GM21619 (cell line): ENCODE results near the gene HABP4.
"Not testable (repeated sequence)": the region's sequence is repeated elsewhere in the genome, so short reads cannot be mapped to it uniquely, and the experiment has no call there.

ENCODE experiments used
- ATAC-seq: cut with Tn5 transposase; IDR thresholded peaks from one replicate; pipeline ENCODE4 v1.9.1; 2021; ENCODE audit not compliant: unreplicated experiment

The HABP4 gene

GRCh38 chr9:96496368-96497116 lies 46.6 kb downstream of the HABP4 start:
- ATAC-seq: no peak

DNA sequence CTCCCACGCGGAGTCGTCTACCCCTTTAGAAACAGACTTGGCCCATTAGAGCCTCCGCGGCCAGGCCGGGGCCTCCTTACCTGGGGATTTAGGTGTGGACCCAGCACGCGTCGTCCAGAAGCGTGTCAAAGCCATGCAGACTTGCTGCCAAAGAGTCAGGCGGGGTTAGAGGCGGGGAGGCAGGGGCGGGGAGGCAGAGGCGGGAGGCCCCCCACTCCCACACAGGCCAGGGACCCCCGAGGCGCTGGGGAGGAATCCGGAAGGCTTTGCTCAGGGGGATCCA lies 47.1 kb downstream of the HABP4 start:
- ATAC-seq: no peak

GRCh38 chr9:96498796-96499195 lies 48.8 kb downstream of the HABP4 start:
- ATAC-seq: no peak

DNA sequence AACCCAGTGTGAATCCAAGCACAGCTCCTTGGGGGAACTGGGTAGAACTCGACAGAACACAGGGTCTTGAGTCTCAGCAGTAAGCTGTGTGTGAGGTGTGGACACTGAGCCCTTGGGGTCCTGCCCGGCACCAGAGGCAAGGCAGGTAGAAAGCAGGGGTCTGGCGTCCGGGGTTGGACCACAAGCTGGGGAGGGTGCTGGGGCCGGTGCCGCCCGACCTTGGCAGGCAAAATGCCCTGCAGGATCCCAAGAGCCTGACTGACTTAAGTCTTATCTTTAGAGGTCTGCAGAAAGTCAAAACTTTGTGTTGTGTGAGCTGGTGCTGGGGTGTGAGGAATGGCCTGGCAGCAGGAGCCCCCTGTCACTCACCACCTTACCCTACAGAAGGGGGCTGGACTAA lies 49.3 kb downstream of the HABP4 start:
- ATAC-seq: no peak

DNA sequence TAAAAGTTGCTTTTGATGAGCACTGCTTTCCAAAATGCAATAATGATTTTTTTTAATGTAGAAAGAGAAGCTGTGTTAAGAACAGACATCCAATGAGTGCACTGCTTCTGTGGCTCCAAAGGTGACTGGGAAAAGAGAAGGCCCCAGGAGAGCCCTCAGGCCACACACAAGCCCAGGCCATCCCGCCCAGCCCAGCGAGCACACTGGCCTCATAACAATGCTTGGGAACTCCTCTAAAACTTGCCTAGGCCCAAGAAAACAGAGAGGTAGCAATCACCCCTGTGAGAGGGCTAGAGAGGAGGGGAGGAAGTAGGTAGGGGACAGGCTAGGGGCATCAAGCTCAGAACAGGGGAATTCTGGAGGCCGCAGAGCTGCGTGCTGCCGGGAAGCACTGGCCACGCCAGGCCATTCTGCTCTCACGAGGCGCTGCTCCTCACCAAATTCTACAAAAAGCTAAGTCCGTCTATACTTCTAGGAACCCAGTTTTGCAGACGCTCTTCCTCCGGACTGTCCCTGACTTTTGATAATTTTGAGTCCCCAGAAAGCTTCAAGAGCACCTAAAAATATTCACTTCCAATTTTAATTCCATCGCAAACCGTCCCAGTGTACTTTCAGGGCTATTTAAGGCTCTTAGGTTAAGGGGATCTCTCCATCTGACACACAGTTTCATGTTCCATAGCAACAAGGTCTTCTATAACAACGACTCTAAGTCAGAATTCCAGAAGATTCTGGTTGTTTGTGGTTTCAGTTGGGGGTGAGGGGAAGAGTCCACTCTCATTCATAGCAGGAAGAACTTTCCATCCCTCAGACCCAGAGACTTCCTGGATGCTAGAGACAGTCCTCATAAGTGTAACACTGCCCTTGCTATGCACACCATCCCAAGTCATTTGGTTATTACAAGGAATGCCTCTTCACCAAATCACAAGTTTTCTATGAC lies 51.0 kb downstream of the HABP4 start:
- ATAC-seq: no peak

DNA sequence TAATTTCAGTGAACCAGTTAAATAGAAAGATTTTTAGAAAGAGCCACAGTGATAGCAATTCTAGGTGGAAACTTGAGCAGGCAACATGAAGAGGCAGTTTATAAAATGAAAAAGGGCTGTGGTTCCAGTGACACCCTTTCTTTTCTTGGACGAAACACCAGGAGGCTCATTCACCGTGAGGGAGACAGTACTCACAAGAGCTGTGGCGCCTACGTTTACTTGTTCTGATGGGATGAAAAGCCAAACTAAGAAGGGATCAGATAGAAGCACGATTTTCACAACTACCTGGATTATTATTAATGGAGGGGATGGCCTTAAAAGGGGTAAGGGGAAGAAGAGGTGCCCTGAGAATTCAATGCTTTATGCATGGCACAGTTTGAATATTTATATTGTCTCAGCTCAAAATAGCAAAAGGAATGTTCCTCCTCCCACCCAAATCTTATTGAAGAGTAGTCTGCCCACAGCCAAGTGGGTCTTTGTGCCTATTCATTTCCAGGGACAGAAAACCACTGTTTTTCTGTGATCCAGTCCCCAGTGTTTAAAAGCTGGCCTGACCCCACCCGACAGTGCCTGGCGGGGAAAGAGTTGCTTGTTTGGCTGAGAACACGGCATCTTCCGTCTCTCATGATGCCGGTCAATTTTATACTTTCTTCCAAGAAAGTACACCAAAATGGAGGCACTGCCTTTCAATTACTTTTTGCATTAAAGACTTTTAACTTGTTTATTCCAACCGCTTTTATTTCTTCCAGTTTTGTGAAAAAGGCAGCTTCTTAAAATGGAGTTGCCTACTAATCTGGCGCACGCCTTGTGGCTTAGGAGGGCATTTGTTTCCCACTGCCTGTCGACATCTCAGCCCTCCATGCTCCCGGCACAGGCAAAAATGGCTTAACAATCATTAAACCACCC lies 51.9 kb downstream of the HABP4 start:
- no peak for ATAC-seq

- no peak for ATAC-seq
These were observed 52.8 kb downstream of the HABP4 start for GRCh38 chr9:96502539-96503373.

- ATAC-seq: not testable (repeated sequence)
These were observed 53.4 kb downstream of the HABP4 start for GRCh38 chr9:96503374-96503748.

GRCh38 chr9:96503918-96504317 lies 53.9 kb downstream of the HABP4 start:
- ATAC-seq: no peak

GRCh38 chr9:96505316-96505991 lies 55.5 kb downstream of the HABP4 start:
- no peak for ATAC-seq

- no peak for ATAC-seq
These were observed 58.4 kb downstream of the HABP4 start for GRCh38 chr9:96508227-96508940.

DNA sequence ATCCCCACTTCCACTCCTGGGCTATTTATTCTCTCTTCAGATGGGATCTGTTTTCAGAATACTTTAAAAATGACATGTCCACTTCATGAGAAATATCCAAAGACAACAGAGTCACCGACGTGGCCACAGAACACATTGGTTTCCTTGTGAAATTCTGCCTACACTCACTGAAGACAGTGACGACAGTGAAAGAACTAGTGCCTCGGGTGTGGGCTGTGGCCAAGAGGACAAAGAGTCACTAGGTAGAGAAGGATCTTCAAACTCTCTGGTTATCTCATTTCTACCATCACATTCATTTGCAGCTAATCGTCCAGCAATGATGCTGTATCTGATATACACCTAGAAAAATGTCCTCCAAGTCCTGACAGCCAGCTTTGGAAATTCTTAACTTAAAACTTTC lies 59.1 kb downstream of the HABP4 start:
- no peak for ATAC-seq

- no peak for ATAC-seq
These were observed 59.9 kb downstream of the HABP4 start for GRCh38 chr9:96509848-96510247.

DNA sequence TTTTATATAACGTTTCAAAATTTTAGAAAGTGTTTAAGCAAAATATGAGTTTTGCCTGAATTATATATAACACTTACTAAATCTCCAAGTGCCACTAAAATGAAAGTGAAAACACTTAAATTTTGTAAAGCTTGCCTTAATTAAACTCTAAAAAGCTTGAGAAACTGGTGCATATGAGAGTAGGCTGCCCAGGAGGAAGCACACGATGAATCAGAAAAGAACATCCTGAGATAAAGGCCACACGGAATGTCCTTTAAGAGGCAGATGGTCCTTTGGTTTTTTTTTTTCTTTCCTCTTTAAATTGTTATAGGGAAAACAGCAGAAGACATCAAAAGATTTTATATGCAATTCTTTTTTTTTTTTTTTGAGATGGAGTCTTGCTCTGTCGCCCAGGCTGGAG lies 60.3 kb downstream of the HABP4 start:
- ATAC-seq: no peak

DNA sequence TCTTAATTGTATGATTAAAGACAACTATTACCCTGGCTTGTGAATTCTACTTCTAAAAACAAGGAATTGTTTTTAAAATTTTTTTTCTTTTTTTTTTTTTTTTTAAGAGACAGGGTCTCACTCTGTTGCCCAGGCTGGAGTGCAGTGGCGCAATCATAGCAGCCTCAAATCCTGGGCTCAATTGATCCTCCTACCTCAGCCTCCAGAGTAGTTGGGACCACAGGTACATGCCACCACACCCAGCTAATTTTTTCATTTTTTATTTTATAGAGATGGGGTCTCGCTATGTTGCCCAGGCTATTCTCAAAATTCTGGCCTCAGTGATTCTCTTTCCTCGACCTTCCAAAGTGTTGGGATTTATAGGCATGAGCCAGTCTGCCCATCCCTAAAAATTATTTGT lies 62.3 kb downstream of the HABP4 start:
- ATAC-seq: no peak

GRCh38 chr9:96513622-96514021 lies 63.7 kb downstream of the HABP4 start:
- ATAC-seq: no peak

- no peak for ATAC-seq
These were observed 64.3 kb downstream of the HABP4 start for GRCh38 chr9:96514108-96514799.

GRCh38 chr9:96514800-96515158 lies 64.8 kb downstream of the HABP4 start:
- ATAC-seq: no peak
